Pons (tissue), 1 donor: ENCODE measurements around the gene TMEM131.
"Not testable (repeated sequence)": the region's sequence is repeated elsewhere in the genome, so short reads cannot be mapped to it uniquely, and the experiment has no call there.

Source experiments
- DNase-seq: peaks from one replicate; pipeline ENCODE4 v3.0.0-alpha.2; 2016; ENCODE audit warnings: low spot score

TMEM131 gene

DNA sequence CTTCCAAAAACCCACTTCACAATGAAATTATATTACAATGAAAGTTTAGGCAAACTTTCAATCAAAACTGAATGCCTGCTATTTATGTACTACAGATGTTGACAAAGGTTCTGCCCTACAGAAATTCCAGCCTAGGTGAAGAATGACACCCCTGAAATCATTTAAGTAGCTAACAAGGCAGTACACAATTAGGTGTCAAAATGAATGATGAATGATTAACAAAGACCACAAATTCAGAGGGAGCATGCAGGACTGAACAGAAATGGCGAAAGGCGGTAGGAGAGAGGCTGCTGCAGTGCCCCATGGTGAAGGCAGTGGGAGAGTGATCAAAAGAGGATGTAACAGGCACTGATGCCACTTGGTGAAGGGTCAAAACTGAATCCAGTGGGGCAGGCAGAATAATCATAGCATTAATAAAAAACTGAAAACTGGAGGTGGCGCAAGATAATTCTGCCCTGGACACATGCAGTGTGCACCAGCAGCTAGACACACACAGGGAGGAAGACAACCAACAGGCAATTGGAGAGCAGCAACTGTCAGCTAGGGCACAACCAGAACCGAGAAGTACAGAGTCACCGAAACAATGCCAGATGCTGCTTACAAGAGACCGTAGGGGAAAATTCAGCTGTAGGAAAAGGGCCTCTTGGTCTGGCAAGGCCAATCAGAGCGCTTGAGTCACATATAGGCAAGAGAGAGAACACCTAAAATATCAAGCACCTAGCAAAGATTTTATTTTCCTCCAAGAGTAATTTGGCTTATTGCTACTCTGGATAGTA is 4.5 kb downstream of the TMEM131 start:
- no peak for DNase-seq

DNA sequence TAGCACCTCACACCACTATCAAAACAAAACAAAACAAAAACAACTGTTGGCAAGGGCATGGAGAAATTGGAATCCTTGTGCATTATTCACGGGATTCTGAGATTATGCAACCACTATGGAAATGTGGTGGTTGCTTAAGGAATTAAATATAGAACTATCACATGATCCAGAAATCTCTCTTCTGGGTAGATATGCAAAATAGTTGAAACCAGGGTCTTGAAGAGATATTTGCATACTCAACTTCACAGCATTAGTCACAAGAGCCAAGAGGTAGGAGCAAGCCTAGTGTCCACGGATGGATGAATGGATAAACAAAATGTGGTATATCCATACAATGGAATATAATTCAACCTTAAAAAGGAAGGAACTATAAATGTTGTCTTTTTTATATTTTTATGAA is 7.0 kb downstream of the TMEM131 start:
- DNase-seq: no peak

DNA sequence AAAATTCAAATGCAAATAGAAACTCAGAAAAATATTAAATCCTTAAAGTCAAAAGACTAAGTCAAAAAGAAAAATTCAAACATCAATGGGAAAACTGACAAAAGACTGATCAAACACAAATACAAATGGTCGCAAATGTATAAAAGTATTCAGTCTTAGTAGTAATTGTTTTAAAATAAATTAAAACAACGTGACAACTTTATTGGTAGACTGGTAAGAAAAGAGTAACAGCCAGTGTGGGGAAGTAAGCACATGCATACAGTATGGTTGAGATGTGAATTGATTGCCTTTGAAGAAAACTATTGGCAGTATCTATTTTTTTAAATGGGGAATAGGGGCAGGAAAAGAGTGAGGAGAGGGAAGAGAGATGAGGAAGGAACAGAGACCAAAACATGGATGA is 9.8 kb downstream of the TMEM131 start:
- DNase-seq: no peak

DNA sequence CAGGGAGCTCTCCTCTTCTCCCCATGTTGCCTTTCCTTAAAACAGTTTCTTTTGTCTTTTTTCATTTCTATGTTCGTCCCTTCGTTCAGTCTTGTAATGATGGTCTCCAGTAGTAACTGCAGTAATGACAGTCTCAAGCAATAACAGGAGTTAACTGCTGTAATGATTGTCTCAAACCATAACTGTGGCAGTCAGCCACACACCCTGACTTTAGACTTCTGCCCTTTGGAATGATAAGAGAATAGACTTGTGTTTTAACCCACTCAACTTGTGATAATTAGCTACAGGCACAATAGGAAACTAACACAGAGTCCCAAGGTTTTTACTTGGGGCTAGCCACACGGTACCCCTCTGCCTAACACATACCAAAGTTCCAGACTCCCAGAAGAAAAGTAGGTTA is 12.1 kb downstream of the TMEM131 start:
- no peak for DNase-seq

DNA sequence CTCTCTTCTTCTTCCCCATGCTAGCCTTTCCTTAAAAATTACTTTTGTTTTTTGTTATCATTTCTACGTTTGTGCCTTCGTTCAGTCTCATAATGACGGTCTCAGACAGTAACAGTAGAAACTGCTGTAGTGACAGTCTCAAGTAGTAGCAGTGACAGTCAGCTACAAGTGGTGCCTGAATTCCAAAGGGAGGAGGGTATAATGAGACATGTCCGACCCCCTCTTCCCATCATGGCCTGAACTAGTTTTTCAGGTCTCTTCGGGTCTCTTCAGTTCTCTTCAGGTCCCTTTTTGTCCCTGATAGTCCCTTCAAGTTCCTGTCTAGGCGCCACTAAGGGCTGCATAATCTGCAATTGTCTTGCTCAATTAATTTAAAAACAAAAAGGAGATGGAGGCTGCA is 12.6 kb downstream of the TMEM131 start:
- no peak for DNase-seq

DNA sequence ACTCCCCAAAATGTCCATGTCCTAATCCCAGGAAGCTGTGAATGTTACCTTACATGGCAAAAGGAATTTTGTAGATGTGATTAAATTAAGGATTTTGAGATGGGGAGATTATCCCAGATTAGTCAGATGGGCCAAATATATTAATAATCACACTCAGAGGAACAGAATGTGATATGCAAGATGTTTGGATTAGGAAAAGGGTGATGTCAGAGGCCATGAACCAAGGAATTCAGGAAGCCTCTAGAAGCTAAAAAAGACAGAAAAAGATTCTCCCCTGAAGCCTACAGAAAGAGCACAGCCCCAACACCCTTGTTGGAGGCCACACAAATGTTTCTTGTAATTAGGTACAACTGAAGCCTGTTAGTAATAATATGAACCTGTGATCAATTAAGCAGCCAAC is 13.1 kb downstream of the TMEM131 start:
- no peak for DNase-seq

DNA sequence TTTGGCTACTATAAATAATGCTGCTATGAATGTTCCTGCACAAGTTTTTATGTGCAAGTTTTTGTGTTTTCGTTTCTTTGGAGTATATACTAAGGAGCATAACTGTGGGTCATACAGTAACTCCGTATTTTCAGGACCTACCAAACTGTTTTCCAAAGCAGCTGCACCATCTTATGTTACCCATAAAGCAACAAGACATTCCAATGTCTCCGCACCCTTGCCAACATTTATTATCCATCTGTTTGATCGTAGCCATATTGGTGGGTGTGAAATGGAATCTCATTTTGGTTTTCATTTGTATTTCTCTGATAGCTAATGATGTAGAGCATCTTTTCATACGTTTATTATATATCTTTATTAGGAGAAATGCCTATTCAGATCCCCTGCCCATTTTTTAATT is 13.8 kb downstream of the TMEM131 start:
- no peak for DNase-seq

DNA sequence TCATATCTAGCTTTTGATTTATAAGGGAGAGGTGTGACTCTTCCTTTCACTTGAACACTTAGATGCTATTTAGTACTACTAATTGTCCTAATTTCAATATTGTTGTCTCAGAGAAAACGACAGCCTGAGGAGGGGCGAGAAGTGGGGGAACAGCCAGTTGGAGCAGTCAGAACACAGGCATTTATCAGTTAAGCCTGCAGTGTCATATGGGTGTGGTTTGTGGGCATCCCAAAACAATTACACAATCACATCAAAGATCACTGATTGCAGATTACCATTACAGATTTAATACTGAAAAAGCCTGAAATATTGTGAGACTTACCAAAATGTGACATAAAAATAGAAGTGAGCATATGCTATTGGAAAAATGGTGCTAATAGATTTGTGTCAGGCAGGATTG is 15.8 kb downstream of the TMEM131 start:
- no peak for DNase-seq

DNA sequence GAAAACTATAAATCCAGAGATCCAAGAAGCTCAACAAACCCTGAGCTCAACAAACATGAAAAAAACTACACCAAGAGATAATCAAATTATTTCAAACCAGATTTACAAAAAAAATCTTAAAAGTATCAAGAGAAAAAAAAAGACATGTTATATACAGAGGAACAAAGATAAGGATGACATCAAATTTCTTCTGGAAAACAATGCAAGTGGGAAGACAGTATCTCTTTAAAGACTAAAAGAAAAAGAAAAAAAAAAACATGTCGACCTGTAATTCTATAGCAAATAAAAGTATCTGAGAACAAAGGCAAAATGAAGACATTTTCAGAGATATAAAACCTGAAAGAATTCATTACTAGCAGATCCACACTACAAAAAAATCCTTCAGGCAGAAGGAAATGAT is 21.3 kb downstream of the TMEM131 start:
- no peak for DNase-seq

DNA sequence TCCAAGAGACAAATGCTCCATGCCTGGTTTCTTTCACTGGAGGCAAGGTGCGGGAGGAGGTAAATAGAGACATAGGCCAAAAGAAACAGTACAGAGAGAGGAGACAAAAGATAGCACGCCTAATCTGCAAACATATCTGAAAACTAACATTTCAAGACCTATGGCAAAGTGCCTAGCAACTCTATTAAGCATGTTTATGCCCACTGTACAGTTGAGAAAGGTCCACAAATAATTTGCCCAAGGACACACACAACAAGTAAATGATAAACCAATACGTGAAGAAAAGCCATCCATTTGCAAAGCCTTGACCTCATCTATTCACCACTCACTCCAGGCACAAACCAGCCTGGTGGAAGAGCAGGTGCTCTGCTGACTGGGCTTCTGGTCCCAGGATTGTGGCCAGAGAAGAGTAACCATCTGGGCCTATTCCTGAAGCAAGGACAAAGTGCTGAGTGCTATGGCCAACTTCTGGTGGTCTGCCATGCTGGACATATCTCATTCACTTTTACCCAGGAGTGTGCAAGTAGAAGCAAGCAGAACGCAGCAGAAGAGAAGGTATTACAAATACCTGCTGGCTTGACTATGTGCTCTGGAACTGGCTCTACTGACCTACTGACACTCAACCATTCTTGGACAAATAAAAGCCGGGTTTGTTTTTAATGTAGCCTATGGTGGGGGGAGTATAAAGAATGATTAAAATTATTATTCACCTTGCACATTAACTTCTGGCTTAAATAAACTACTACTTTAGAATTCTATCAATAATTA is 25.3 kb downstream of the TMEM131 start:
- no peak for DNase-seq

DNA sequence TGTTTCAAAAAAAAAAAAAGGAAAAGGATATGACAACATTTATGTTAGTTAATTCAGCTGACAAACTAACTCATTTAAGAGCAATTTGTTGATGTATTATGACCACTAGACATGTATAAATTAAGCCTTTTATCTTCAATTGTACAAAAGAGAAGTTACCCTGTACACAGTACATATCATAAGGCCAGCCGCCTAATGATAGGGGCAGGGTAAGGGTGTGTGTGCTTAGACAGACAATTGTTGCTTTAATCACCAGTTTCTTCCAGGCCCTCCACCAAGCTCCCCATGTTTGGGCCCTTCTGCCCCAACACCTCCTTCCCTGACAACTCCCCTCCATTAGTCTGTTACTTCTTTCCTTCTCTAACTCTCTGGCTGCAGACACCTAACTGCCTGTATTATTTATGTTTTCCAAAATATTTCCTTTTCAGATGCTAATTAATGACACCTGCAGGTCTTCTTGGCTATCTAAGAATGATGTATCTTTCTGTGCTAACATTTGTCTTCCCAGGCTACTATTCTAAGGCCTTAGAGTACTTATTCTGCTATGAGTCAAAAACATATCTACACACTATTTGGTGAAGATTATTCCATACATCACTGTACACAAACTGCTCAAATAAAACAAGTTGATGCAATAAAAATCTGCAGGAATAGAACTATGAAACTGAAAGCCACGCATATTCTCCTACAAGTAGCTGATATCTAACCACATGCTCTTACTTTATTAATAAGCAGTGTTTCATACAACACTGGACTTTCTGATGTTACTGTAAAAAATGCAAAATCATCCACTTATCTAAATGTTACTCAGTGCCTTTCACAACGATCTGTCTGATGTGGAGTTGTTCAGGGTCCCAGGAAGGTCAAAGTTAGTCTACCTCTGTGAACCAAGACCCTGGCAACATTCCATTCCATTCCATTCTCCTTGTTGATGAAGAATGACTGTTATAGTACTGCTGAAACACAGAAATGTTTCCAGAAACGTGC is 26.4 kb downstream of the TMEM131 start:
- DNase-seq: no peak

DNA sequence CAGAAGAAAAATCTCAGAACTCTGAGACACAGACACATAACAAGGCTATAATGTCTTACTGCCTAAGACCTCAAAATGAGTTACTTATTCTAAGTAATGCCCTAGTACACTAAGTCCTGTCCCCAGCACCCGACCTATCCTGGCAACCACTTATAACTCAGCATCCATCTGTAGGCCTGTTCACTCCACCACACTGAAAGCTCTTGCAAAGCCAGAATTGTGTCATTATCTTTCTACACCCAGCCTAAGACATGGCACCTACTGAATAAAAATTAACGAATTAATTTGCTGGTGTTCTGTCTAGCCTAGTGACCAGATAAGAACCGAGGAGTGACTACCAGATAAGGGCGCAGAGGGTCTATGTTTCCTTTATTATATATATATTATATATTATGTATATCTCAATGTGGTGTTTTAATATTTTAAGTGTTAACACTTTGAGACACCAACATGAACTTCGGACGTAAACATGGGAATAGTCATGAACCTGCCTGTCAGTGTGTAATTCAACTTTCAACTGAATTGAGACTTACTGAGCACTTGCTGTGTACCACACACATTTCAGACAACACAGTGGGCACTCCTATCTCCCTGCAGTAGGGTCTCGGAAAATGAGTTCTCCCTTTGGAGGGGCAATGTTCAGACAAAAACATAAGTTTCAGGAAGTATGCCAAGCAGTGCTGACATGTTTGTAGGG is 27.7 kb downstream of the TMEM131 start:
- no peak for DNase-seq

DNA sequence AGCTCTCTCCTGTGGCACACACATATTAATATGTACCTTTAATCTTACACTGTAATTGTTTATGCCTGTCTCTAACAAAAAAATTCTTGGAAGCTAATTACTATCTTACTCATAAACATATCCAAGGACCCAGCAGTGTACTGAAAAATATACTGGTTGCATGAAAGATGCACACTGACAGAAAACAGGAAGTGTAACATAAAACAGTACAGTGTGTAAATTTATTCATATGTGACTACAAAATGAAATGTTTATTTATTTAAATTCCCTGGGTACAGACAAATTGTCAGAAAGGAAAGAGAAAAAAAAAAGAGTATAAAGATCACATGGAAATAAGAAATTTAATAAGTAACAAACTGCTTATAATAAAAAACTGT is 28.5 kb downstream of the TMEM131 start:
- no peak for DNase-seq

DNA sequence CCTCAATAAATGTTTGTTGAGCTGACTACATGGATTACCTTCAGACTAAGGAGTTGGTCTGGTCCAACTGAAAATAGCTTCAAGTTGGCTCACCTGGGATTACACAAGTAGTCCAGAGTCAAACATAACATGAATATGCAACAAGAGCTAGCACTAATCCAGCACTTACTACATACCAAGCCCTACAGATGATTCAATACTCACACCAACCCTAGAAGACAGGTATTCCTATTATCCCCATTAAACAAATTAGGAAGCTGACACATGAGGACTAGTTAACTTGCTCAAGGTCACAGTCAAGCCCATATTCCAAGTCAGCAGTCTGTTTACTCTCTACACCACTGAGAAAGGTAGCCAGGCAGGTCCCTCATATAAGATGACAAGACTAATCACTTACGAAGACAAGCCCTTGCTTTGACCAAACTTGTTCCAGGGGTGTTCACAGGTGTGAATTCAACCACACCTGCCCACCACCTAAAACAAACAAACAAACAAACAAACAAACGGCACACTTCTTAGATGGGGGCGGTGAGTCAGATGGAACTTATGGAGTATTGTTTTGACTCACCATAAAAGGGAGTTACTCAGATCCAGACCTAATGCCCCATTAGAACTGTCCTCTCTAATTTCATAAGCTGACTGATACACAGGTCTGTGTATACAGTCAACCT is 29.1 kb downstream of the TMEM131 start:
- no peak for DNase-seq

DNA sequence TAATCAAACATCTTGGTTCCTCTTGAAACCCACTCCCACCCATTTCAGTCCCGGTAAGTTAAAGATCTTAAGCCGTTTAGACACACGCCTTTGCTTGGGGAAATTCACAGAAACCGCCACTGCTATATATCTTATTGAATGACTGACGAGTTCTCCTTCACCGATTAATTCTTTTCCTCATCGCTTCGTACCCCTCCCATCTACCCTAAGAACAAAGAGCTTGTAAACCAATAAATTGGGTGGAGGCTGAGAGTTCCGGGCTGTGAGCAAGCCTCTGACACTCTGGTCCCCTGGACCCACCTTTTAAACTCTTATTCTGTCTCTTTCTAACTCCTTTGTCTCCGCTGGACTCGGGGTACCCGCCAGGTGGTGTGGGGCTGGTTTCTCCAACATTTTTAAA is 30.6 kb downstream of the TMEM131 start:
- no peak for DNase-seq

DNA sequence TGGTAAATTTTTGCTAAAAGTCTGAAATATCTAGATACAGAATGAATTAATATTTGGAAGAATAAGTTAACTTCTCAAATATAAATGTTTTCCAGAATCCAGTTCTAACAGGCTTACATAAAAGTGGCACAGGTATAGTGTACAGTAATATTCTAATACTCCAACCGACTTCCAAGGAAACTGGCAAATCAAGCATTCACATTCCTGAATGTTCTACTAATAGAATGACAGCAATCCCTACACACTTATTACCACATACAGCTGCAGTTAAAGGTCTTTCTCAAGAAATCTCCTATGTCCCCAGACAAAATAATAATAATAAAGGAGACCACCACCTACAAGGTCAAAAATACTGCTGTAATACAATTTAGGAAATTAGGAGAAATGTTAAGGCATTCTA is 31.9 kb downstream of the TMEM131 start:
- DNase-seq: no peak

DNA sequence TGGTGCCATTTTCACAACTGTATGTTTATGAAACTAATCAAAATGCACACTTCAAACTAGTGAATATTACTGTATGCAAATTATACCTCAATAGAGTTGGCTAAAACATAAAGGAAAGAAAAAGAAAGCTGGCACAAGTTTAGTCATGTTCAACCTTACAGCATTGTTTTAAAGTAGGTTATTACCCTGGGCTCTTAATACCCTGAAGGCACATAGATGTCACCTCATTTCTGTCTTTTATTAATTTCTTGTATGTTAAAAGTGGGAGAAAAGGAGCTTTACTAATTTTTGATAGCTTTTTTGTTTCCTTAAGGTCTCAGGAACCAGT is 32.7 kb downstream of the TMEM131 start:
- DNase-seq: no peak

DNA sequence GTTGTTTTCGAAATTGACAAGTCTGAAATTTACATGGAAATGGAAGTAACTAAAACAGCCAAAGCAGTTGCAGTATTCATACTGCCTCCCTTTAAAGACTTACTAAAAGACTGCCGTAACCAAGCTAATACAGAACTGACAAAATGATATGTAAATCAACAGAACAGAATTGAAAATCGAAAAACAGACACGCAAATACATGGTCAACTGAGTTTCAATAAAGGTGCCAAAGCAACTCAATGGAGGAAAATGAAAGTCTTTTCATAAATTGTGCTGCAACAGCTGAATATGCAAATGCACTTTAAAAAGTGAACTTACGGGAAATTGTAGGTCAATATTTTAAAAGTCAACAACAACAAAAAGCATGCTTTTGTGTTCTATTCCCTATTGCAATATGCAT is 34.2 kb downstream of the TMEM131 start:
- DNase-seq: no peak

DNA sequence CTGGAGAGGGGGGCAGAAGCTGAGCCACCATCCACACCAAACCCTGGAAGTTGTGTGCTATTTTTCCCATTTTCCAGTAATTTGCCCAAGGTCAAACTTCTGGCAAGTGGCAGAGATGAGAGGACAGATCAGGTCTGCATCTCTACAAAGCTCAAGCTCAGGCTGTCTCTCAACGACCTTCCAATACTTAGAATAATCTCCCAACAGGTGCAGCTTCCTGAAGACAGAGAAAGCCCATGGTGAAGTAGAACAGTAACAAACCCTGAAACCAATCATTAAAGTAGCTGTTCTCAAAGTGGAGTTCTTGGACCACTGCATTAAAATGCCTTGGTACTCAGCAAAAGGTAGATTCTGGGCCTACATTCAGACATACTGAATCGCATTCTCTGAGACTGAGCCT is 37.6 kb downstream of the TMEM131 start:
- no peak for DNase-seq

DNA sequence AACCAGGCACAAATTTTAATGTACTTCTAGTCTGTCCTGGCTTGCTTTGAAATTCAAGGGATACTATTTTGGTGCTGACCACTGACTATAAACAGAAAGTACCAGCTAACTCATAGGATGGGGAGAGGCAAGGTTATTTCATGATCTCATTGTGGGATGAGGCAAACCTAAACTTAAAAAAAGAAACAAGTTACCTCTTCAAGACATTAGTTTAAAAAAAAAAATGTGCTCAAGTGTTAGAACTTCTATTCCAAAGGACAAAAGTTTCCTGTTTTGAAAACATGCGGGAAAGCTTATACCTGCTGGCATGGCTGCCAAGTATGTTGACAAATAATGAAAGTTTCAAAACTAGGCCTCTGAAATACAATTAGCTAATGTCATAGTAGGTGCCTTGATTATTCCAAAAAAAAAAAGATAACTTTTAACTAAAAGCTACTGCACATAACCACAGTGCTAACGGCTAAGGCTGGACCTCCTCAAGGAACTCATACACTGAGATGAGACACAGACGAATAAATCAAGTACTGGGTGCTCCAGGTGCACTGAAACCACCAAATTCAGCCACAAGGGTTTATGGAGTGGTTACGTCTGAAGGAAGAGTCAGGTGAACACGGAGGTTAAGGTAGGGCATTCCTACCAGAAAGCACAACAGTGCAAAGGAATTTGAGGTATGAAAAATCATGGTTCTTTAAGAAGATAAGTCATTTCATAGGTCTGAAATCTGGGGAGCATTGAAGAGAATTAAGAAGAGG is 38.1 kb downstream of the TMEM131 start:
- no peak for DNase-seq

DNA sequence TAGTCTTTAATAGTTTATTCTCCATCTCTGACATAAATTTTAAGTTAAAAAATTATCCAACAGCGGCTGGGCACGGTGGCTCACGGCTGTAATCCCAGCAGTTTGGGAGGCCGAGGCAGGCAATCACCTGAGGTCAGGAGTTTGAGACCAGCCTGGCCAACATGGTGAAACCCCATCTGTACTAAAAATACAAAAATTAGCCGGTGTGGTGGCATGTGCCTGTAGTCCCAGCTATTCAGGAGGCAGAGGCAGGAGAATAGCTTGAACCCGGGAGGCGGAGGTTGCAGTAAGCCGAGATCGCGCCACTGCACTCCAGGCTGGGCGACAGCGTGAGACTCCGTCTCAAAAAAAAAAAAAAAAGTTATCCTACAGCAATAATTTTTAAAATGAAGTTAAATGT is 39.0 kb downstream of the TMEM131 start:
- not testable (repeated sequence) for DNase-seq
